Embryonic facial prominence (tissue), 1 donor: Measurements from ENCODE around the gene VSTM2B.

Experiments
- DNase-seq: peaks from one replicate; pipeline ENCODE4 v3.0.0-alpha.2; 2016; ENCODE audit errors: extremely low spot score

VSTM2B gene

GRCh38 chr19:29591670-29592069 lies 65.9 kb downstream of the VSTM2B start:
- DNase-seq: no peak

DNA sequence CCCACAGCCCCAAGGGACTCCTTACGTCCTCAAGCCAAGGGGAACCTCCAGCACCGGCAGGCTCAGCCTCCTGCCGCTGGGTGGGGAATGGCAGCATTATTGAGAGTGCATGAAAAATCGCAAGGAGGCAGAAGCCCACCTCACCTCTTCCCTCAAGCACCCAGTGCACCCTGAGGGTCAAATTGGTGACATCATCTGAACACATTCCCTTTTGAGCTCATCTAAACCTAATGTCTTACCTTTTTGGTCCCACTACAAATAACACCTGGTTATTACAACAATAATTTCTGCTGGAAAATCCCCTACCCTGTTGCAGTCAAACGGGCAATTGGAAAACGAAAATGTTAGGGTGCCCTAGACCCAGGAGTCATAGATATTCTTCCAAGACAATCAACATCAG lies 68.1 kb downstream of the VSTM2B start:
- DNase-seq: no peak

GRCh38 chr19:29596080-29596727 lies 70.4 kb downstream of the VSTM2B start:
- DNase-seq: no peak

GRCh38 chr19:29596885-29597525 lies 71.2 kb downstream of the VSTM2B start:
- no peak for DNase-seq

GRCh38 chr19:29598036-29598435 lies 72.2 kb downstream of the VSTM2B start:
- DNase-seq: no peak

DNA sequence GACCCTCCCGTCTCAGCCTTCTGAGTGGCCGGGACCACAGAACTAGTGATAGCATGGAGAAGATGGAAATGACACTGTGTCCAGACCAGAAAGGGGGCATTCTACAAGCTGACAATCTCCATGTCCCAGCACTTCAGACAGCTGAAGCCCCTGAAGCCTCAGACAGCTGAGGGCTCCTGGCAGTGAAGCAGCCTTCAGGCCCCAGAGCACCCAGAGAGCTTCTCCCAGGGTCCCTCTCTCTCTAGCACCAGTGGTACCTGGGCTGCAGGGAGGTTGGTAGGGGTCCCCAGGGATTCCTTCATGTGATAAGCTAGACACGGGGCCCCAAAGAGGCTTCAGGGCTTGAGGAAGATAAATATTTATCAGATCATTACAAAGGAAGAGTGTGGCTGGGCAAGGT lies 72.7 kb downstream of the VSTM2B start:
- no peak for DNase-seq

DNA sequence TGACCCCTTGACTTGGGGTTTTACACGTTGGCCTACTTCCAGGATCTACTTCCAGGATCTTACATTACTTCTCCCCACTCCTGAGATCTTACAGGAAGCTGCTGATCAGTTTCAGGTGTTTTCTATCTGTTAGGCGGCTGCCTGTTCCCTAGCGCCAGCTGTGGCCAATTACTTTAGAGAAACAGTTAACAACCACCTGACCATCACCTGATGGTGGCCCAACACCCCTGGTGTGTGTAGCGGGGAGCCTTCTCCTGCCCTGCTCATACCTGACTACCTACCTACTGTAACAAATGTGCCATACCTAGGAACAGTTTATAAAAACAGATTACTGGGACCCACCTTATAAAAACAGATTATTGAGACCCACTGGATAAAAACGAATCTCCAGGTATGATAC lies 77.5 kb downstream of the VSTM2B start:
- DNase-seq: no peak

GRCh38 chr19:29605653-29606419 lies 80.0 kb downstream of the VSTM2B start, which contains the start of gene POP4:
POP4 (plus strand) TSS chr19:29606283; CDS start chr19:29606319, 36 bp downstream.
- DNase-seq: peak; percentile 94

- DNase-seq: no peak
These were observed 80.6 kb downstream of the VSTM2B start for GRCh38 chr19:29606420-29606747.

DNA sequence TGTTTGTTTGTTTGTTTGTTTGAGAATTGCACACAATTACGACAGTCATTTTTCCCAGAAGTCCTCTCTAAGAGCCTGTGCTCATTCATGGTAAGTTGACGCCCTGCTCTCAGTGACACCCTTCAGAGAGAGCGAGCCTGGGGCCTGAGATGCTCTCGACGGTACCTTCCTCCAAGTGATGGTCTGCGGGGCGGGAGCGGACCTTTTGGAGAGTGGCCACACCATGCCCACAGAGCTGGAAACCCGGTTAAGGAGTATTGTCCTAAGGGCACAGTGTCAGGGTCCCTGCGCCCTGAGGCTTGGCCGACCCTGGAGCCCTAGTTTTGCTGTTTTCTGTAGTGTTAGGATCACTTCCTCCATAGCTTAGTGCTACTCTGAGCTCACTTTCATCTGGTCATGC lies 83.8 kb downstream of the VSTM2B start:
- DNase-seq: no peak

DNA sequence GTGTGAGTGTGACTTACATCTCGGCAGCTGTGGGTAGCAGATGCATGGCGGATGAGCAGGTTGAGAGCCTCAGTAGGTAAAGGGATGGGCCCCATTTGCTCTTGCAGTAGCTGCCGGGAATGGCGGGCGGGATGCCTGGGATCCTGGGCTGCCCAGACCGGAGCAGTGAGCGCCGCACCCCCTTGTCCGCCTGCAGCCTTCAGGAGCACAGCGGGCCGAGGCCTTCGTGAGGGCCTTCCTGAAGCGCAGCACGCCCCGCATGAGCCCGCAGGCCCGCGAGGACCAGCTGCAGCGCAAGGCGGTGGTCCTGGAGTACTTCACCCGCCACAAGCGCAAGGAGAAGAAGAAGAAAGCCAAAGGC lies 84.4 kb downstream of the VSTM2B start:
- no peak for DNase-seq

DNA sequence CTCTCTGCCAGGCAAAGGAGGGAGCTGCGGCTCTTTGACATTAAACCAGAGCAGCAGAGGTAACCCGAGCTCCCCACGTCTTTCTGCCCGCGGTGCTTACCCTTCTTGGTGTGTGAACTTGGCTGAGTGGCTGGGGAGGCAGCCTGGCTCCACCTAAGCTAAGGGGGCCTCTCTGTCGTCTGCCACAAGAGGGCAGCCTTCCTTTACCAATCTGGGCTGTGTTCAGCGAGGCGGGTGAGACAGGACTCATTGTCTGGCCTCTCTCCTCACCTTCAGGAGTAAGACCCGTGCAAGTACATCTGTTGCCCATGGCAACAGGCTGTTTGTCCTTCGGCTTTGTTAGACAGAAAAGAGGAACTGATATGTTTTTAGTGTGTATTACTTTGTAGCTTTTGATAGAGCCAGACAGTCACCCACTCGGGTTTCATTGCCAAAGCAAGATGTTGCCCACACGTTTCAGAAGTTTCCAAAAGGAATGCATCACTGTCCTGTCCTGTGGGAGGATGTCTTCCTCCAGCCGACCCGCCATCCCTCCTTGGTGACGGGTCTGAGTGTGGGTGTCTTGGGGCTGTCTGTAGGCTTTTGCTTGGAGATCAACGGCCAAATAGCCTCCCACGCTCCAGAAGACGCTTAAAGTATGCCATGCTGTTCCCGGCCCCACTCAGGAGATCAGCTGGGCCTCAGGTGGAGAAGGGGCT lies 84.9 kb downstream of the VSTM2B start:
- DNase-seq: peak; percentile 46

- no peak for DNase-seq
These were observed 86.3 kb downstream of the VSTM2B start for GRCh38 chr19:29612121-29612520.

DNA sequence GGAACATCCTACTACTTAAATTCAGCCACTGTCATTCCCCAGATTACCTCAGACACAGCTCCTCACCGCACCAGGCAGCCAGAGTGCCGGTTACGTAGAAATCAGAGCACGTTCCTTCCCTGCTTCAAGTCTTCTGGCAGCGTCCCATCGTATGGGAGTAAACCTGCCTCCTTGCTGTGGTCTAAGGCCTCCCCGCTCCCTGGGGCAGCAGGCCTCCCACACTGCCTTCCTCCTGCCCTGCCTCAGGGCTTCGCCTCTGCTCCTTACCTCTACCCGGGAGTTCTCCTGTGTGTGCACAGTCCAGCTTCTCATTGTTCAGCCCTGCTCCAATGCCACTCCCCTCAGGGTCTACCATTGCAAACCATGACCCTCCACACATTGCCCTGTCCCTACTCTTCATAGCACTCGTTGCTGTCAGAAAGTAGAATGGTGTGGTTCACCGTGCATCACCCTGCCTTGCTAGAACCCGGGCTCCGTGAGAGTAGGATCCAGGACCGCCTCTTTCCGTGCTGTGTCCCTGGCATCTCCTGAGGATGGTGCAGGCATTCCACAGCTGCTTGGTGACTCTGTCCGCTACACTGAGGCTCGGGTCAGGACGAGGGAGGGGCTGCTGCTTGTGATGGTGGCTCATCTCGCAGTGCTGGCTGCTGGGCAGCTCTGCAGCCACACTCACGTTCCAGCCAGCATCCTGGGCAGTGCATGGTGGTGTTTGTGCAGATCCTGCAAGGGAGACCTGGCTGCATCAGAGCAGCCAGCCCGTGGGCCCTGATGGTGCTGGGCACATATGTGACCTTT lies 87.2 kb downstream of the VSTM2B start:
- no peak for DNase-seq

- DNase-seq: no peak
These were observed 88.3 kb downstream of the VSTM2B start for GRCh38 chr19:29614046-29614445.
